K562 (cell line): Measurements from ENCODE around the gene CFAP251. TPM values are rescaled to one million over a fixed set of nuclear protein-coding genes. Genes with fewer than 3 reads are reported as not detected.

Source experiments
- ATAC-seq: fragments of 200-7000 bp; cut with Tn5 transposase; 3 replicates; pipeline ENCODE4 v1.9.1; 2020; ENCODE audit warnings: moderate library complexity
- BruUV-seq: library from RNA; stranded (reverse); fragments of 400-500 nt; replicated peaks from 2 replicates; lab custom pipeline; 2021; lab: Mats Ljungman, UMichigan
- CTCF ChIA-PET: fragments of 300-600 bp; formaldehyde crosslinking; extraction: SDS; loops from one replicate; lab custom pipeline; 2021; ENCODE audit warnings: low intra/inter-chr PET ratio; lab: Yijun Ruan, JAX
- POLR2A ChIA-PET: fragments of 300-600, 350-650 bp; sonication (Branson Sonifier 250); formaldehyde crosslinking; extraction: SDS; loops from one replicate; lab custom pipeline; 2021; ENCODE audit warnings: antibody characterized with exemption, inconsistent platforms; lab: Yijun Ruan, JAX
- DNase-seq, 4 experiments: peaks; one replicate each; pipeline versions ENCODE4 v3.0.0 to v3.0.0-alpha.2; 2011 to 2018; ENCODE audit warnings: low spot score in 3 of 4, mixed read lengths in 3 of 4; ENCODE audit errors: extremely low read depth in 1 of 4
- FAIRE-seq: peaks from 2 replicates; lab custom pipeline; 2011; peaks lifted over from hg19 to GRCh38; lab: Jason Lieb, UNC
- H2AFZ ChIP-seq: 2 replicates; pipeline ENCODE4 v1.6.0; 2011; ENCODE audit warnings: low read depth, low read length, control low read depth, inconsistent platforms
- H3K27ac ChIP-seq: fragments of 200-600 bp; 3 replicates; pipeline ENCODE4 v1.8.0; 2011; ENCODE audit warnings: low read depth, mild to moderate bottlenecking, control low read depth, inconsistent platforms, low read length, moderate library complexity, mixed read lengths; ENCODE audit errors: extremely low read depth
- H3K27me3 ChIP-seq, 2 experiments: fragments of 300-600 bp in 1 of 2; 2 replicates in 1 of 2; 3 replicates in 1 of 2; pipeline versions ENCODE4 v1.6.0 to v1.8.0; 2011; ENCODE audit warnings: inconsistent platforms in 2 of 2, low read length in 2 of 2, mild to moderate bottlenecking in 1 of 2, mixed read lengths in 1 of 2, moderate library complexity in 1 of 2; ENCODE audit not compliant: control insufficient read depth in 2 of 2, insufficient read depth in 2 of 2
- H3K36me3 ChIP-seq: fragments of 300-600 bp; 3 replicates; pipeline ENCODE4 v1.8.0; 2011; ENCODE audit warnings: mild to moderate bottlenecking, low read length, inconsistent platforms; ENCODE audit not compliant: control insufficient read depth, insufficient read depth
- H3K4me1 ChIP-seq, 2 experiments: fragments of 200-600 bp in 1 of 2; replicated peaks in 1 of 2; 2 replicates in 1 of 2; 3 replicates in 1 of 2; pipeline versions ENCODE4 v1.5.1 to v1.8.0; 2011; ENCODE audit warnings: inconsistent platforms in 2 of 2, low read length in 2 of 2, mild to moderate bottlenecking in 1 of 2, mixed read lengths in 1 of 2, moderate library complexity in 1 of 2; ENCODE audit not compliant: control insufficient read depth in 2 of 2, insufficient read depth in 2 of 2
- H3K4me2 ChIP-seq: 2 replicates; pipeline ENCODE4 v1.6.1; 2011; ENCODE audit warnings: low read length, control low read depth, inconsistent platforms, mixed read lengths; ENCODE audit not compliant: insufficient read depth
- H3K4me3 ChIP-seq: fragments of 200-600 bp; sonication (generic), shearing (Covaris generic); 2 replicates; pipeline ENCODE4 v1.5.1; 2016; ENCODE audit warnings: control low read depth, inconsistent platforms
- H3K79me2 ChIP-seq: fragments of 200-600 bp; 3 replicates; pipeline ENCODE4 v1.8.0; 2011; ENCODE audit warnings: low read length, inconsistent platforms; ENCODE audit not compliant: control insufficient read depth, insufficient read depth
- H3K9ac ChIP-seq, 2 experiments: 2 replicates each; pipeline versions ENCODE4 v1.6.0 to v1.6.1; 2011; ENCODE audit warnings: low read depth in 2 of 2, low read length in 2 of 2, control low read depth in 1 of 2, inconsistent platforms in 1 of 2, mild to moderate bottlenecking in 1 of 2, mixed read lengths in 1 of 2; ENCODE audit not compliant: insufficient read depth in 1 of 2
- H3K9me1 ChIP-seq: one replicate; pipeline ENCODE4 v1.6.0; 2011; ENCODE audit warnings: inconsistent platforms, mild to moderate bottlenecking, low read length, moderate library complexity; ENCODE audit not compliant: control insufficient read depth, insufficient read depth
- H3K9me3 ChIP-seq: replicated peaks from 2 replicates; pipeline ENCODE4 v1.5.1; 2011; ENCODE audit warnings: low read depth, low read length, inconsistent platforms; ENCODE audit not compliant: control insufficient read depth, insufficient read depth
- H4K20me1 ChIP-seq: replicated peaks from 2 replicates; pipeline ENCODE4 v1.6.1; 2011; ENCODE audit warnings: low read length, inconsistent platforms, mixed read lengths; ENCODE audit not compliant: control insufficient read depth, insufficient read depth
- AFF4 ChIP-seq: sonication (generic); formaldehyde crosslinking; IDR thresholded peaks from 2 replicates; pipeline ENCODE4 v1.8.0; 2023; ENCODE audit warnings: mild to moderate bottlenecking, missing genetic modification reagents
- DACH1 ChIP-seq: fragments of 450-650 bp; IDR thresholded peaks from 2 replicates; pipeline ENCODE4 v1.6.1; 2018; ENCODE audit not compliant: partially characterized antibody
- FOSL1 ChIP-seq: fragments of 200-800 bp; sonication (Bioruptor generic); conservative IDR thresholded peaks from 2 replicates; pipeline ENCODE4 v1.6.1; 2016; ENCODE audit warnings: missing genetic modification characterization, missing compliant biosample characterization
- FOXP4 ChIP-seq: sonication (generic); formaldehyde crosslinking; IDR thresholded peaks from 2 replicates; pipeline ENCODE4 v1.8.0; 2022; ENCODE audit warnings: mild to moderate bottlenecking, missing genetic modification reagents, borderline replicate concordance
- HNRNPUL1 ChIP-seq: fragments of 200-400 bp; formaldehyde crosslinking; IDR thresholded peaks from 2 replicates; pipeline ENCODE4 v1.6.1; 2017; ENCODE audit warnings: low read length
- PBX2 ChIP-seq, 2 experiments: IDR thresholded peaks in 1 of 2; conservative IDR thresholded peaks in 1 of 2; 2 replicates each; pipeline ENCODE4 v1.6.1; 2016; ENCODE audit warnings: low read depth in 2 of 2, mild to moderate bottlenecking in 1 of 2, missing compliant biosample characterization in 1 of 2, missing genetic modification characterization in 1 of 2, moderate library complexity in 1 of 2
- SREBF2 ChIP-seq: sonication (generic); formaldehyde crosslinking; IDR thresholded peaks from 2 replicates; pipeline ENCODE4 v1.4.0; 2020; ENCODE audit warnings: mild to moderate bottlenecking, missing genetic modification reagents
- TAF15 ChIP-seq: fragments of 200-400 bp; formaldehyde crosslinking; IDR thresholded peaks from 2 replicates; pipeline ENCODE4 v1.6.1; 2017; ENCODE audit warnings: mild to moderate bottlenecking, low read depth, low read length, moderate library complexity
- VEZF1 ChIP-seq: fragments of 200-800 bp; sonication (Bioruptor generic); IDR thresholded peaks from 2 replicates; pipeline ENCODE4 v1.6.1; 2017; ENCODE audit warnings: missing genetic modification characterization, missing compliant biosample characterization
- ZNF707 ChIP-seq: fragments of 250-450 bp; sonication (Bioruptor Pico); conservative IDR thresholded peaks from 2 replicates; pipeline ENCODE4 v1.8.0; 2022; ENCODE audit warnings: inconsistent platforms, mild to moderate bottlenecking, moderate library complexity
- WGBS: fragments of 100-300 bp; shearing (Covaris generic); methylation state at CpG from one replicate; pipeline ENCODE4 v1.1.6; 2016; ENCODE audit warnings: low coverage, mixed read lengths; ENCODE audit not compliant: insufficient coverage; ENCODE audit errors: missing lambda C conversion rate; 5-methylcytosine and 5-hydroxymethylcytosine counted together
- in situ Hi-C: fragments of 300-500 bp; cut with MboI; formaldehyde crosslinking; loops from 4 replicates; pipeline ENCODE4 v1.15.0; 2018; ENCODE audit warnings: inconsistent platforms, mixed read lengths
- intact Hi-C: fragments of 100-400 bp; cut with micrococcal nuclease; formaldehyde crosslinking; loops from 2 replicates; pipeline ENCODE4 v1.14.2; 2022
- polyA plus RNA-seq, 8 experiments: library from polyadenylated mRNA; depleted of rRNA in 4 of 8; stranded (reverse) in 5 of 8; unstranded in 3 of 8; fragments of >200 nt; fragmentation: Nextera tagmentation in 2 of 8; fragmentation: Illumina TruSeq in 1 of 8; extraction: Ambion mirVana in 2 of 8; extraction: Trizol in 1 of 8; gene quantifications; 2 replicates each; pipeline versions ENCODE4 v1.2.1 to v1.2.3, GENCODE V29; 2011 to 2014; ENCODE audit warnings: inconsistent platforms in 1 of 8, missing spikeins in 1 of 8
- total RNA-seq, 7 experiments: library from RNA; depleted of rRNA in 6 of 7; stranded (reverse); fragments of >200 nt in 6 of 7; fragmentation: Illumina TruSeq in 2 of 7; extraction: Trizol in 2 of 7; gene quantifications; 2 replicates each; pipeline versions ENCODE4 v1.2.1 to v1.2.3, GENCODE V29; 2011 to 2021; ENCODE audit warnings: low replicate concordance in 1 of 7

CFAP251 gene
- total and polyA plus RNA-seq, 9 of the 15 experiments (the other 6 are each of a cell fraction or from before 2014, with no cell fraction given): 16.6 to 31.0 (median 19.1) TPM

- Histone ChIP-seq H3K79me2 (no peaks in the 10 kb centered on the region), H3K9me3 (no peaks in the 10 kb centered on the region), H3K36me3 (peaks cover 31% of the 10 kb centered on the region), H4K20me1 (no peaks in the 10 kb centered on the region), H3K9ac (no peak overlapping the region), H2AFZ (no peak overlapping the region), H3K4me3 (no peak overlapping the region), H3K4me2 (no peak overlapping the region), H3K4me1 (no peaks in the 10 kb centered on the region; a peak in 1 of 5 replicates), H3K27me3 (no peaks in the 10 kb centered on the region), H3K27ac (no peak overlapping the region), H3K9me1 (no peaks in the 10 kb centered on the region)
- 80% methylated on average over 6 of the region's 6 CpGs for WGBS
- ChIA-PET CTCF (no interaction called here), POLR2A (interaction anchor here (0.7 to 1.2 kb wide), 3 partner anchors 9 to 46 kb away, joined by 3 to 4 read pairs (median 3); no protein-coding TSS in a partner anchor)
- FAIRE-seq (no peak), DNase-seq (no peak), ATAC-seq (no peak)
- intact Hi-C loops (no loop called here), in situ Hi-C loops (no loop called here)
- BruUV-seq: no TSS peak
- no peak for TF ChIP-seq ZNF707 (CRISPR knock-in tag)
- no peak for TF ChIP-seq AFF4 (CRISPR knock-in tag)
- TF ChIP-seq TAF15: no peak
- no peak for TF ChIP-seq FOXP4
- no peak for TF ChIP-seq HNRNPUL1
- no peak for TF ChIP-seq SREBF2 (CRISPR knock-in tag)
- no peak for TF ChIP-seq PBX2 (CRISPR knock-in tag; IDR thresholded peaks at IDR 0.05; ENCODE audit: low read depth)
- no peak for TF ChIP-seq PBX2 (tag; conservative IDR thresholded peaks at IDR 0.05; ENCODE audit: low read depth)
- TF ChIP-seq DACH1: no peak
- no peak for TF ChIP-seq VEZF1
- TF ChIP-seq FOSL1: no peak
Observed at GRCh38 chr12:121970581-121971300, 52.3 kb downstream of the CFAP251 start.
